Left ventricle myocardium inferior (tissue), 1 donor: ENCODE measurements around the gene TRDMT1. TPM values are rescaled to one million over a fixed set of nuclear protein-coding genes. Genes with fewer than 3 reads are reported as not detected.
A peak's percentile ranks its signal among the peaks of the same experiment; 100 is the strongest.

Experiments
- DNase-seq: peaks from one replicate; pipeline ENCODE4 v3.0.0-alpha.2; 2020
- H3K27ac ChIP-seq: fragments of 200-600 bp; replicated peaks from 2 replicates; pipeline ENCODE4 v1.8.0; 2021
- H3K27me3 ChIP-seq: fragments of 200-600 bp; 2 replicates; pipeline ENCODE4 v1.8.0; 2021; ENCODE audit warnings: low read depth
- H3K36me3 ChIP-seq: fragments of 200-600 bp; 2 replicates; pipeline ENCODE4 v1.8.0; 2021
- H3K4me1 ChIP-seq: fragments of 200-600 bp; 2 replicates; pipeline ENCODE4 v1.8.0; 2021
- H3K4me3 ChIP-seq: fragments of 200-600 bp; 2 replicates; pipeline ENCODE4 v1.8.0; 2021; ENCODE audit warnings: mild to moderate bottlenecking, moderate library complexity
- H3K9me3 ChIP-seq: fragments of 200-600 bp; replicated peaks from 2 replicates; pipeline ENCODE4 v1.8.0; 2021
- intact Hi-C: fragments of 100-400 bp; cut with micrococcal nuclease; formaldehyde crosslinking; loops from one replicate; pipeline ENCODE4 v1.11.0; 2022
- total RNA-seq: library from RNA; stranded (reverse); fragmentation: NEBNext Ultra II Directional; extraction: Animal tissue kit (Norgen Biotek cat#: 25700); gene quantifications from one replicate; pipeline ENCODE4 v1.2.1, GENCODE V29; 2021
- TF ChIP-seq, protein P1 (sequence below): fragments of 200-600 bp; IDR thresholded peaks from 2 replicates; pipeline ENCODE4 v1.8.0; 2021; ENCODE audit warnings: antibody characterized with exemption, mild to moderate bottlenecking, borderline replicate concordance
- donor health status: DM: no; HTN: yes; CAD: no; lungs with severe emphysema.

TRDMT1 gene
- total RNA-seq, 1 donor from 2014 or later, result 4.0 TPM

DNA sequence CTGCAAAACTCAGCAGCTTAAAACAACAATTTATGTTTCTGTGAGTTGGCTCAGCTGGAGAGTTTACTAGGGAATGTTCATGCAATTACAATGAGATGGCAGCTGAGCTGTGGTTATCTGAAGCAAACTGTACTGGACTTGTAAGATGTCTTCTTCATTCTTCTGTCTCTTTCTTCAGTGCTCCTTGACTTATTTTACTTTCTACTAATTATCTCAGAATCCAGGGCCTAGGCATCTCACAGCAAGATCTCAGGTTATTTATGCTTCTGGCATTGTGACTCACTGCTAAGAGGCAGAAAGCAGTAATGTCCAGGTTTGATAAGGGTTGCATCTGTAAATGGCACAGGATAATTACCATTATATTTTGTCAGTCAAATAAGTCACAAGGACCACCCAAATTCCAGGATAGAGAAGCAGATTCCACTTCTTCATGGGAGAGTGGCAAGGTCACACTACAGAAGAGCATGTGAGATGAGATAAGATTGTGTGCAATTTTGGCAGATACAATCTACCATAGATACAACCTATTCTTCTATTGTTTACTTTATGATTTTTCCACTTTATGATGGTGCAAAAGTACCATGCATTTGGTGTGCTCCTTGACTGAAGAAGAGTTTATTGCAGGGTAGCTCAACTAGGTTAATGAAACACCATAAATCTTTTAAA, 43.4 kb upstream of the TRDMT1 start:
- intact Hi-C loops, result no loop called here
- DNase-seq, result no peak
- TF ChIP-seq, protein P1, sequence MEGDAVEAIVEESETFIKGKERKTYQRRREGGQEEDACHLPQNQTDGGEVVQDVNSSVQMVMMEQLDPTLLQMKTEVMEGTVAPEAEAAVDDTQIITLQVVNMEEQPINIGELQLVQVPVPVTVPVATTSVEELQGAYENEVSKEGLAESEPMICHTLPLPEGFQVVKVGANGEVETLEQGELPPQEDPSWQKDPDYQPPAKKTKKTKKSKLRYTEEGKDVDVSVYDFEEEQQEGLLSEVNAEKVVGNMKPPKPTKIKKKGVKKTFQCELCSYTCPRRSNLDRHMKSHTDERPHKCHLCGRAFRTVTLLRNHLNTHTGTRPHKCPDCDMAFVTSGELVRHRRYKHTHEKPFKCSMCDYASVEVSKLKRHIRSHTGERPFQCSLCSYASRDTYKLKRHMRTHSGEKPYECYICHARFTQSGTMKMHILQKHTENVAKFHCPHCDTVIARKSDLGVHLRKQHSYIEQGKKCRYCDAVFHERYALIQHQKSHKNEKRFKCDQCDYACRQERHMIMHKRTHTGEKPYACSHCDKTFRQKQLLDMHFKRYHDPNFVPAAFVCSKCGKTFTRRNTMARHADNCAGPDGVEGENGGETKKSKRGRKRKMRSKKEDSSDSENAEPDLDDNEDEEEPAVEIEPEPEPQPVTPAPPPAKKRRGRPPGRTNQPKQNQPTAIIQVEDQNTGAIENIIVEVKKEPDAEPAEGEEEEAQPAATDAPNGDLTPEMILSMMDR, result no peak

DNA sequence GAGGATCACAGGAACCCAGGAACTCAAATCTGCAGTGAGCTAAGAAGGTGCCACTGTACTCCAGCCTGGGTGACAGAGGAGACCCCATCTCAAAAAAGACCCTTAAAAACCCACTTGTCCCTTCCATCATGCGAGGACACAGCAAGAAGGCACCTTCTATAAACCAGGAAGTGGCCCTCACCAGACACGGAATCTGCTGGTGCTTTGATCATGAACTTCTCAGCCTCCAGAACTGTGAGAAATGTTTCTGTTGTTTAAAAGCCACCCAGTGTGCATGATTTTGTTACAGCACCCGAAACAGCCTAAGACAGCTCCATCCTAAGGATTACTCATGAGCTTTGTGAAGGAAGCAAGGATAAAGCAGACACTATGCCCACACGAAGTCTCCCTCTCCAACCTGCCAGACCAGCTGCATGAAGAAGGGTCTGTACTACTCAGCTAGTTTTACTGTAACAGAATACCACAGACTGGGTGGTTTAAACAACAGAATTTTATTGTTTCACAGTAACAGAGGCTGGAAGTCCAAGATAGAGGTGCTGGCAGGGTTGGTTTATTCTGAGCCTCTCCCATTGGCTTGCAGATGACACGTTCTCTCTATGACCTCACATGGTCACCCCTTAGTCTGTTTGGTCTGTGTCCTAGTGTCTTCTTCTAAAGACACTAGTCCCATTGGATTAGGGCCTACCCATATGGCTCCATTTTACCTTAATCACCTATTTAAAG, 40.3 kb upstream of the TRDMT1 start:
- Histone ChIP-seq H3K4me3 (no peak overlapping the region), H3K27me3 (no peaks in the 10 kb centered on the region), H3K4me1 (peaks cover 5% of the 10 kb centered on the region), H3K36me3 (peaks cover 8% of the 10 kb centered on the region), H3K27ac (no peak overlapping the region), H3K9me3 (peaks cover 6% of the 10 kb centered on the region)
- intact Hi-C loops, result no loop called here
- no peak for DNase-seq
- TF ChIP-seq, protein P1, result no peak

More for the DNA sequence above, 43.4 kb upstream of the TRDMT1 start:
- no peak overlapping the region for H3K27ac ChIP-seq
- no peaks in the 10 kb centered on the region for H3K36me3 ChIP-seq
- H3K27me3 ChIP-seq, result no peaks in the 10 kb centered on the region
- H3K9me3 ChIP-seq, result peaks cover 16% of the 10 kb centered on the region
- H3K4me3 ChIP-seq, result no peak overlapping the region
- H3K4me1 ChIP-seq, result no peaks in the 10 kb centered on the region

DNA sequence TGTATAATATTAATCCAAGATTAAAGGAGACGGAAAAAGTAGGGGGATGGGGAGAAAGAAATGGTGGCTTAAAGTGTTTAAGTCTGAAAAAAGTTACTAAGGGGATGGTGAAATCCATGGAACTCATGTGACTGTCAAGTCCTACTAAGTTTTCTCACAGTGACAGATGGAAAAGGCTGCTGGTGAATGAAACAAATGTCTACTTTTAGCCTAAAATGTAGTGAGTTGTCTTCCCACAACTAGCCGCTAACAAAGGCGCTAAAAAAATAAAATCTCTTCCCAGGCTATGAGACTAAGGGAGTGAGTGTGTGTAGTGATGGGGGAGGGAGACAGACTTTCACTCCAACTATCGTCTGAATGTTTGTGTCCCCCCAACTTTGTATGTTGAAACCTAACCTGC, 39.1 kb upstream of the TRDMT1 start:
- no peak for DNase-seq
- Histone ChIP-seq H3K36me3 (peaks cover 19% of the 10 kb centered on the region), H3K4me3 (no peak overlapping the region), H3K9me3 (peaks cover 6% of the 10 kb centered on the region), H3K4me1 (peaks cover 16% of the 10 kb centered on the region), H3K27me3 (no peaks in the 10 kb centered on the region), H3K27ac (no peak overlapping the region)
- intact Hi-C loops, result no loop called here
- TF ChIP-seq, protein P1, result no peak

DNA sequence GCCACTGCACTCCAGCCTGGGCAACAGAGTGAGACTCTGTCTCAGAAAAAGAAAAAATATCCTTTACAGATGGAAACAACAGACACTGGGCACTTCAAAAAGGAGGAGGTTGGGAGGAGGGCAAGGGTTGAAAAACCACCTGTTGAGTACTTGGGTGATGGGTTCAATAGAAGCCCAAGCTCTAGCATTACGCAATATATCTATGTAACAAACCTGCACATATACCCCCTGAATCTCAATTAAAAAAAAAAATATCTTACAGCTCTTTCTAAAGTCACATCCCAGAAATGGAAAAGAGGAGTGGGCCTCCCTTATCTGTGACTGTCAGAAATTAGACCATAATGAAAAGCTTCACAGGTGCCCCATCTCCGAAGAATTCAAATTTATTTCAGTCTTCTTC, 38.6 kb upstream of the TRDMT1 start:
- TF ChIP-seq, protein P1, result no peak
- Histone ChIP-seq H3K36me3 (peaks cover 25% of the 10 kb centered on the region), H3K4me3 (no peak overlapping the region), H3K9me3 (peaks cover 6% of the 10 kb centered on the region), H3K4me1 (peaks cover 22% of the 10 kb centered on the region), H3K27me3 (no peaks in the 10 kb centered on the region), H3K27ac (no peak overlapping the region)
- intact Hi-C loops, result no loop called here
- DNase-seq, result no peak

DNA sequence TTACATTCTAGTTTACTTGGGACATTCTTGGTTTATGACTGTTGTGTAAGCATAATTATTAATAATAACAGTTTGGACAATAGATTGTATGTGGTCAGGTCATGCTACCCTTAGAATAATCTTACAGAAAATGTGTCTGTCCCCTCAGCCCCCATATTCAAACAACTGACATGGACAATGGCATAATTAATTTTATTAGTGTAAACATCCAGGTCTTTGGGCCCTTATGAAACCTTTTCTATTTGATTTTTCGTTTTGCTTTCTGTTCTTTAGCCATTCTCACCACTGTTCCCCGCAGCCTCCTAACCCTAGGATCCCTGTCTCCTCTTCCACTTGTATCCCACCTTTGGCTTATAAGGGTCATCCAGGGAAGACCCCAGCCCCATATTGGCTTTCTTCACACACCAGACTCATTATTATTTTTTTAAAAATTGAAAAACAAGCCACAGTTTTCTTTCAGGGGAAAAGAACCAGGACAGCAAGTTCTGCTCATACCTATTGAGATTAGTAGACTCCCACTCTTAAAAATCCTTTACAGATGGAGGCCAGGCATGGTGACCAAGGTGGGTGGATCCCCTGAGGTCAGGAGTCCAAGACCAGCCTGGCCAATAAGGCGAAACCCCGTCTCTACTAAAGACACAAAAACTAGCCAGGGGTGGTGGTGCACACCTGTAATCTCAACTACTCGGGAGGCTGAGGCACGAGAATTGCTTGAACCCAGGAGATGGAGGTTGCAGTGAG, 38.0 kb upstream of the TRDMT1 start:
- peak overlapping the region; percentile 44 for H3K27ac ChIP-seq
- peaks cover 30% of the 10 kb centered on the region for H3K36me3 ChIP-seq
- H3K4me3 ChIP-seq, result no peak overlapping the region
- TF ChIP-seq, protein P1, result no peak
- H3K4me1 ChIP-seq, result peaks cover 27% of the 10 kb centered on the region
- no peak for DNase-seq
- intact Hi-C loops, result no loop called here
- H3K27me3 ChIP-seq, result no peaks in the 10 kb centered on the region
- H3K9me3 ChIP-seq, result peaks cover 6% of the 10 kb centered on the region
